CD4-positive, alpha-beta T cell treated with Interleukin-17A for 1 hour (primary cell): ENCODE measurements around the gene UBR1.
"Not testable (repeated sequence)": the region's sequence is repeated elsewhere in the genome, so short reads cannot be mapped to it uniquely, and the experiment has no call there.

Experiments used
- DNase-seq: peaks from one replicate; pipeline ENCODE4 v3.0.0-alpha.2; 2020

Gene UBR1

DNA sequence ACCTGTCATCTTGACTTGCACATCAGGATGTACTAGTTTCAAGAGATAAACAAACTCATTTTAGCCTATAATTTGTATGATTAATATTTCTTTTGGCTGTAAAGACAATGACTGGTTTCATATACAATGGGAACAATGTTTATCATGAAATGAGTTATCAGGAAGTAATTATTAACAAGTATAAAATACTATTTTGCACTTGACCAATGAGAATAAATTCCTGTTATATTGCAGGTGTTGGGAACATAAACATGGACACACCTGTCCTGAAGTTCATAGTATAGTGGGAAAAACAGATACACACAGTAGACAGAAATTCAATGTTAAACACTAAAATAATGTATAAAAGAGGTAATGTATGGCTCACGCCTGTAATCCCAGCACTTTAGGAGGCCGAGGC is 56.9 kb downstream of the UBR1 start:
- DNase-seq, result no peak

DNA sequence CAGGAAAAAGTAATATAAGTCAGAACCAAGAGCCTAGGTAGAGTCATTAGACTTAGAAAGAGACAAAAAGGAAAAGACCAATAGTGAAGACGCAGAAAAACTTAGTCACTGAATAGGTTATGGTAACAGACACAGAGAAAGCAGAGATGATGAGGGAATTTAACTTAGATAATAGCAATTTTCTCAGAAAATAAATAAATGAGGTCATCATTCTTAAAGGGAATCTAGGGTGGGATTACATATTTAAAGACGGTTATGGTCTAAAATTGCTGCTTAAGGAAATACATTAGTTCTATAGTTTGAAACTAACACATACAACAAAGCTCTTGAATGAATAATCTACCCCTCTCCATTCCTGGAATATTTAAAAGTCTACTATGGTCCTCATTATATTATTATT is 59.4 kb downstream of the UBR1 start:
- DNase-seq, result no peak

DNA sequence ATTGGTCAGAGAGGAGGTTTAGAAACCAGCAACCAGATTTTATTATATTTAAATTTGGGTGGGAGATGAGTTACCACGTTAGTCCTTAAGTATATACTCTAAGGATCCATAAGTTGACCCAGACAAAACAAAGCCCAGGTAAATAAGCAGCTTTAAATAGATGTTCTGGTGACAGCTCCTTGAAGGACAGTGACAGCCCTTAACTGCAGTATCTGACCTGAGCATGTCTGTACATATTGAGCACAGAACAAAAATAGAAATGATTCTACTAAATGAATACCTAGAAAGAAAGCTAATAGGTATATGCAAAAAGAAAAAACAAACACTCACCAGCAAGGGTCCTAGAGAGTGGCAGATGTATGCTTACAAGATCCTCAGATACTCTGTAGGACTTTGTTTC is 63.0 kb downstream of the UBR1 start:
- DNase-seq, result no peak

DNA sequence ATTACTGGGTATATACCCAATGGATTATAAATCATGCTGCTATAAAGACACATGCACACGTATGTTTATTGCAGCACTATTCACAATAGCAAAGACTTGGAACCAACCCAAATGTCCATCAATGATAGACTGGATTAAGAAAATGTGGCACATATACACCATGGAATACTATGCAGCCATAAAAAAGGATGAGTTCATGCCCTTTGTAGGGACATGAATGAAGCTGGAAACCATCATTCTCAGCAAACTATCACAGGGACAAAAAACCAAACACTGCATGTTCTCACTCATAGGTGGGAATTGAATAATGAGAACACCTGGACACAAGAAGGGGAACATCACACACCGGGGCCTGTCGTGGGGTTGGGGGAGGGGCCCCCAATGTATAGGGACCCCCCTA is 64.8 kb downstream of the UBR1 start:
- not testable (repeated sequence) for DNase-seq

DNA sequence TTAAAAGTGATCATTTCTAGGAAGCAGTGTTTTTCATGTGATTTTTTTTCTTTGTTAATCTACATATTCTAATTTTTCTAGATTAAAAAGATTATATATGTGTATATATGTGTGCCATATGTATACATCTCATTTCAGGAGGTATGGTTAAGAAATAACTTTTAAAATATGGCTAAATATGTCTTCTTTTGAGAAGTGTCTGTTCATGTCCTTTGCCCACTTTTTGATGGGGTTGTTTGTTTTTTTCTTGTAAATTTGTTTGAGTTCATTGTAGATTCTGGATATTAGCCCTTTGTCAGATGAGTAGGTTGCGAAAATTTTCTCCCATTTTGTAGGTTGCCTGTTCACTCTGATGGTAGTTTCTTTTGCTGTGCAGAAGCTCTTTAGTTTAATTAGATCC is 70.6 kb downstream of the UBR1 start:
- DNase-seq, result not testable (repeated sequence)

DNA sequence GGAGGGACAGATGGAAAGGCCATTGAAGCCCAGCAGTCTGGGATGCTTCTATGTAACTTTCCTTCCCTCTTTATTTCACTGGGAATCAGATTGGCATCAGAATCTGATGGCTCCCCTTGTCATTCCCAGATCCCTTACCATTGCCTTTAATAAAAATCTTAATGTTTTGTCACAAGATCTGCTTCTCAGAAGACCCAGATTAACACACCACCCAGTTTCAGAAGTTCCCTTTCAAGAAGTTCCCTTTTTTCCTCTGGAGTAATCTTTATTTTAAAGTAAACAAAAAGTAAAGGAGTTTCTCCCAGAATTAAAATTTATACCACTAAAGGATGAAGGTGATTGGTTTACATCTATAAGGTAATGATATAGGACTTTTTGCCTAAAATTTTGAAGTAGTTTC is 76.4 kb downstream of the UBR1 start:
- no peak for DNase-seq

DNA sequence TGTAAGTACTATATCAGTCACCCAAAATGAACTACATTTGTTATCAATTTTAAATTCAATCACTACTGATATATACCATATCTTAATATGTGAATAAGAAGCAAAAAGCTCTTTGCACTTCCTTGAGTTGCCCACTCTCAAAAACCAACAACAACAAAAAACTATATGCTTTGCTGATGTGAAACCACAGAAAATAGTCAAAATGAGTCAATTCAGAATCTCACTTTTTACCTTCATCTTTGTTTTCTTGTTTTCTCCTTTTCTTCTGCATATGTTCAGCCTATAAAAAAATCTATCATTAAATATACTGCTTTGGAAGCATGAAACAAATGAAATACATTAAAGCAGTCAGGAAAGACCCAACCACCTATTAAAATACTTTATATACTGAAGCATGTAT is 80.7 kb downstream of the UBR1 start:
- no peak for DNase-seq

DNA sequence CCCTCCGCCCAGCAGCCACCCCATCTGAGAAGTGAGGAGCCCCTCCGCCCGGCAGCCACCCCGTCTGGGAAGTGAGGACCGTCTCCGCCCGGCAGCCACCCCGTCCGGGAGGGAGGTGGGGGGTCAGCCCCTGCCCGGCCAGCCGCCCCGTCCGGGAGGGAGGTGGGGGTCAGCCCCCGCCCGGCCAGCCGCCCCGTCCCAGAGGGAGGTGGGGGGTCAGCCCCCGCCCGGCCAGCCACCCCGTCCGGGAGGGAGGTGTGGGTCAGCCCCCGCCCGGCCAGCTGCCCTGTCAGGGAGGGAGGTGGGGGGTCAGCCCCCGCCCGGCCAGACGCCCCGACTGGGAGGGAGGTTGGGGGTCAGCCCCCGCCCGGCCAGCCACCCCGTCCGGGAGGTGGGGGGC is 91.2 kb downstream of the UBR1 start:
- DNase-seq, result not testable (repeated sequence)

DNA sequence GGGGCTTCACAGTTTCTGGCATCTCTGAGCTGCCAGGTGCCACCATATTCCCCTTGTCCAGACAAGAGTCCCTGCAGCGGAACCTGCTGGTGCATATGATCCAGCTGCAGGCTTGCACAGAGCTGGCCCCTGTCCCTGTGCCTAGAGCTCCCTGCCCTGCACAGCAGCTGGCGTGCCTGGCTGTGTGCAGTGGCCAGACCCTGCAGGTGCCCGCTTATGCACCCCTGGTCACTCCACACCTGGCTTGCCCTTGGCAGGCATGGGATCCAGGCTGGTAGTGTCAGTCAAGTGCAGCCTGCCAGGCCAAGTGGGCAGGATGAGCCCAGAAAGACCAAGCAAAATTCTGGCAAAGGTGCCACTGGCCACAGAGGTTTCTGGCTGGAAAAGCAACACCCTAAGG is 96.6 kb downstream of the UBR1 start:
- DNase-seq, result no peak

DNA sequence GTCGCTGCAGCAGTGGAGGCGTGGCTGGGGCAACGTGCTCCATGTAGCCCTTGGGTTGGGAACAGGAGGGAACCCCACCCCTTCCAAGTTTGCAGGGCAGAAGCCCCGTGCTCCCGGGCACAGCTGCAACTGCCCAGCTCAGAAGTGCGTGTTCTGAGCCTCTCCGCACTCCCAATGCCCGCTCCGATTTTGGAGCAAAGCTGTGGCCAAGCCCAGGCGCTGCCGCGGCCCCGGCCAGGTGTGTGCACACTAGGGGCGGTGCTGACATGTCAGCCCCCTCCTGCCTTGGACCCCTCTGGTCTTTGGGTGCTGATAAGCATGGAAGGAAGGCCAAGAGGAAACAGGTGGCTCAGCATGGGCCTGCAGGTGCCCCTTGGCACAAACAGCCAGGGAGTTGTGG is 97.7 kb downstream of the UBR1 start:
- DNase-seq, result no peak

DNA sequence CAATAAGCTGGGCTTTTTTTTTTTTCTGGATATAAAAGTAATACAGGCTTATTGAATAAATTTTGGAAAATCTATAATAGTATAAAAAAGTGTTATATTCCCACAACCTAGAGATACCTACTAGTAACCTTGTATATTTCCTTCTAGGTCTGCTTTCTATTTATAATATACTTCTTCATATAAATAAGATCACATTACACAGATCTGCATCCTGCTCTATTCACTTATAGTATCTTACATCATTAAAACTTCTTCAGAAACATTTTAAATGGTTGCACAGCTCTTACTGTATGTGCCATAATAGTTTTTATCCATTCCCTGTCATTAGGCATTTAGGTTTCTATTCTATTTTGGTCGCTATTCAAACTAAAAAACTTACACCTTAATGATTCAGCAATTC is 98.3 kb downstream of the UBR1 start:
- DNase-seq, result no peak

DNA sequence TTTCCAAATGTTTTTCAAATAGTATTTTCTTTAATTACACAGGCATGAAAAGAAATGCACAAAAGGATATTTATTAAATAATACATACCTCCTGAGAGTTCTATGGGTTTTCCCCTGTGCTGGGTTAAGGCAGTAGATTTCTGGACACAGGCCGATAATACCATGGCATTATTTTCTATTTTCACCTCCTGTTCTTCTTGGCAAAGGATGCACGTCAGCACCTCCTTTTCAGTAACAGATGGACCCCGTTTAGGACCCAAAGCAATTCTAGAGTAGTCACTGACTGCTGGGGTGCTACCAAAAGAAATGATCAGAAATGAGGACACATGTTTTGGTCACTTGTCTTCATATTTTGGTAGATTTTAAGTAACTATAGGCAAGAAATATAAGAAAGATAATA is 98.8 kb downstream of the UBR1 start:
- DNase-seq, result no peak

DNA sequence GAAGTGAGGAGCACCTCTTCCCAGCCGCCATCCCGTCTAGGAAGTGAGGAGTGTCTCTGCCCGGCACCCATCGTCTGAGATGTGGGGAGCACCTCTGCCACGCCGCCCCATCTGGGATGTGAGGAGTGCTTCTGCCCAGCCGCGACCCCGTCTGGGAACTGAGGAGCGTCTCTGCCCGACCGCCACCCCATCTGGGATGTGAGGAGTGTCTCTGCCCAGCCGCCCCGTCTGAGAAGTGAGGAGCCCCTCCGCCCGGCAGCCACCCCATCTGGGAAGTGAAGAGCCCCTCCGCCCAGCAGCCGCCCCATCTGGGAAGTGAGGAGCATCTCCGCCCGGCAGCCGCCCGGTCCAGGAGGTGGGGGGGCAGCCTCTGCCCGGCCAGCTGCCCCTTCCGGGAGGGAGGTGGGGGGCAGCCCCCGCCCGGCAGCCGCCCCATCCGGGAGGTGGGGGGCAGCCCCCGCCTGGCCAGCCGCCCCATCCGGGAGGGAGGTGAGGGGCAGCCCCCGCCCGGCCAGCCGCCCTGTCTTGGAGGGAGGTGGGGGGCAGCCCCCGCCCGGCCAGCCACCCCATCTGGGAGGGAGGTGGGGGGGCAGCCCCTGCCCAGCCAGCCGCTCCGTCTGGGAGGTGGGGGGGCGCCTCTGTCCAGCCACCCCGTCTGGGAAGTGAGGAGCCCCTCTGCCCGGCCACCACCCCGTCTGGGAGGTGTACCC is 100.8 kb downstream of the UBR1 start:
- not testable (repeated sequence) for DNase-seq

DNA sequence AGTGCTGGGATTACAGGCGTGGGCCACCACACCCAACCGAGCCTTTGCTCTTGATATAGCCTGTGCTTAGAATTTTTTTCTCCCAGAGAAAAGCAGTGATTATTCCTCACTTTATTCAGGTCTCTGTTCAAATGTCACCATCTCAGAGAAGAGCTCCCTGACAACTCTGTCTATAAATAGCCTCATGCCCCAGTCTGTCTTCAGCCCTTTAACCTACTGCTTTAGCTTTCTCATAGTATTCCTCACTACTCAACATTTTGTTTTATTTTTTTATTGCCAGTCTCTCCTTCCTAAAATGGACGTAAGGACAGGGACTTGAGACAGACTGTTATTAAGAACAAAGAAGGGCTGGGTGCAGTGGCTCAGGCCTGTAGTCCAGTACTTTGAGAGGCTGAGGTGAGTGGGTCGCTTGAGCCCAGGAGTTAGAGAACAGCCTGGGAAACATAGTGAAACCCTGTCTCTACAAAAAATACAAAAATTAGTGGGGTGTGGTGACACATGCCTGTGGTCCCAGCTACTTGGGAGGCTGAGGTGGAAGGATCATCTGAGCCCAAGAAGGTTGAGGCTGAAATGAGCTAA is 106.5 kb downstream of the UBR1 start:
- DNase-seq, result no peak

DNA sequence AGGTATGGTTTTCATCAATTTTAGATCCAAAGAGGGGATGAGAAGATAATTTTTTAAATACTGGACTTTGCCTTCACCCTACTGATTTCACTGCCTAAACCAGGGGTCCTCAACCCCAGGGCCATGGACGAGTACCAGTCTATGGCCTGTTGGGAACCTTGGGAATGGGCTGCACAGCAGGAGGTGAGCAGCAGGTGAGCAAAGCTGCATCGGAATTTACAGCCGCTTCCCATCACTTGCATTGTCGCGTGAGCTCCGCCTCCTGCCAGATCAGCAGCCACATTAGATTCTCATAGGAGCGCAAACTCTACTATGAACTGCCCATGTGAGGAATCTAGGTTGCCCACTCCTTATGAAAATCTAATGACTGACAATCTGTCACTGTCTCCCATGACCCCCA is 109.0 kb downstream of the UBR1 start:
- no peak for DNase-seq

DNA sequence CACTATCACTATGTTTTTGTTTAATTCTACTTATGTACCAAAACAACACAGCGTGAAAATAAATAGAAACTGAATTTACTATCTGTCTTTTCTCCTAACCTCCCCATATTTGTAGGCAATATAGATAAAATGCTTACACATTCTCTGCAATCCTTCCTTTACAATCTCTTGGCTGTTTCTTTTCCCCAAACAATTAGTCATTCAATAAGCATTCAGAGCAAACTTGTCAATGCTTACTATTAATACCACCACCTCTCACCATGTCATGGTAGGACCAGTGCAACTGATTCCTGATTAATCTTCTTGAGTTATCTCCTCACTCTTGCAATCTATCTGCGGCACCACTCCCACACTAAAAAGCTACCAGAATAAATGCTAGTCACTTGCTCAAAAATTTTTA is 111.3 kb downstream of the UBR1 start:
- DNase-seq, result no peak

DNA sequence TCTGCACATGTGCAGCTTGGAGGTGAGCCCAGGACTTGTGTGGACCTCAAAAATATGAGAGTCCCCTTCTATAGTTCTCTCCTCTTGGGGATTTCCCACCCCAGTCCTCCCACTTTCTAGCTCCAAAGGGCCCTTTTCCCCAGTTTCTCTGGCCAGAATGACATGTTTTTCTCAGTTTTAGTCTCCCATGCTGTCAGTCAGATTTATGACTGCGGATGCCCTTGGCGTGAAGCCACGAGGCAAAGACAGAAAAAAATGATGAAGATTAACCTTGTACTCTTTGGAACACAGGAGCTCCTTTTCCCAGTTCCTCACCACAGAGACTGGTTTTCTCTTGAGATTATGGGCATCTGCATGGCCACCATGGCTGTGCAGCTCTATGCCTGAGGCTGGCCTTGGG is 113.2 kb downstream of the UBR1 start:
- no peak for DNase-seq

DNA sequence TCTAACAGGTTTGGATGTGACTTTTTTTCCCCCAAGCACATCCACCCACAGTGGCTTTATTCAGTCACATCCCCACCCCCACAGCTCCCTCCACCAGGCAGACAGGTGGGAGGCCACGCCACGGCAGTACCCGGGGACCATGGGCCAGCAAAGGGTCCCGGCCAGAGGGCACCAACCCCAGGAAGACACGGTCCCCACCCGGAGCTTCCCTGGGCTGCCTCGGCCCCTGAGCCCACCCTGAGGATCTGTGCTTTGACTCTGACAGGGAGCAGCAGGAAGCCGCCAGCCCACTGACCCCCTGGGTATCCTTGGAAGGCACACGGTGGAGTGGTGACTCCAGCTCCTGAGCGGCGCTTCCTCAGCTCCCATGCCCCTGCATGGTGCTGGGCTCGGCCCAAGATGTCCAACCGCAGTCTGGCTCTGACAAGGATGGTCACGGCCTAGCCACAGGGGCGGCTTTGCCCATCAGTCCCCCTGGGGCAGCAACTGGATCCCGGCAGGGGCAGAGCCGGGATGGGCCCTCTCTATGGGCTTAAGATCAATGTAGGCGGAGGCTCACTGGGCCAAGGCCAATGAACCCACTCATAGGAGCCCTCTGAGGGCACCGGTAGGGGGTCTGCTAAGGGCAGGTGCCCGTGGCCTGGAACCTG is 119.0 kb downstream of the UBR1 start:
- no peak for DNase-seq

DNA sequence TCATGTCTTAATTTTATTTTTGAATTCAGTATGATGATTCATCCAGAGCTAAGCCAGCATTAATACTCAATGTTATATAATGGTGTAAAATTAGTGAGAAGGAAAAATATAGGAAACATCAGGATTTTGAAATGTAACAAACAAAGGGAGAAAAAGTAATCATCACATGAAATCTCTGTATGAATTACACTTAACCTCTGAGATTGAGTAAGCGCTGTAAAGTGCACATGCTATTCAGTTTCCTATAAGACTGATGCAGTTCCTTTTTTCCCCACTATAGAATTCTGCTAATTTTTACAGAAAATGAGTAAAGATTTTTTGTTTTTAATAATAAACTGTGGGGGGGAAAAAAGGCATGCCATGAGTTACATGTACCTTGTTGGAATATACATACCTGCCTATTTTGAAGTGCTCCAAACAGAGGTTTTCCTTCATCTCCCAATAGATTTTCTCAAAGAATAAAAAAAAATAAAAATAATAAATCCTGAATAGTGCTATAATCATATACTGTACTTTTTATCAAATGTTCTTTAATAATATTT is 121.3 kb downstream of the UBR1 start:
- DNase-seq, result no peak

DNA sequence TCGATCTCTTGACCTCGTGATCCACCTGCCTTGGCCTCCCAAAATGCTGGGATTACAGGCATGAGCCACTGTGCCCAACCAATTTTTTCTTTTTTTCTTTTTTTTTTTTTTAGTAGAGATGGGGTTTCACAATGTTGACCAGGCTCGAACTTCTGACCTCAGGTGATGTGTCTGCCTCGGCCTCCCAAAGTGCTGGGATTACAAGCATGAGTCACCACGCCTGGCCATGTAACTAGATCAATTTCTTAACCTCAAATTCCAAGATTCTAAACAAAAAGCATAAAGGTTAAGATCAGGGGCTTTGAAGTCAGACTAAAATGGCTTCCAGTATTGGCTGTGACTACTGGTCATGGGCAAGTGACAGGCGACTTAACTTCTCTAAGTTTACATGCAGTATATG is 126.7 kb downstream of the UBR1 start:
- DNase-seq, result not testable (repeated sequence)

DNA sequence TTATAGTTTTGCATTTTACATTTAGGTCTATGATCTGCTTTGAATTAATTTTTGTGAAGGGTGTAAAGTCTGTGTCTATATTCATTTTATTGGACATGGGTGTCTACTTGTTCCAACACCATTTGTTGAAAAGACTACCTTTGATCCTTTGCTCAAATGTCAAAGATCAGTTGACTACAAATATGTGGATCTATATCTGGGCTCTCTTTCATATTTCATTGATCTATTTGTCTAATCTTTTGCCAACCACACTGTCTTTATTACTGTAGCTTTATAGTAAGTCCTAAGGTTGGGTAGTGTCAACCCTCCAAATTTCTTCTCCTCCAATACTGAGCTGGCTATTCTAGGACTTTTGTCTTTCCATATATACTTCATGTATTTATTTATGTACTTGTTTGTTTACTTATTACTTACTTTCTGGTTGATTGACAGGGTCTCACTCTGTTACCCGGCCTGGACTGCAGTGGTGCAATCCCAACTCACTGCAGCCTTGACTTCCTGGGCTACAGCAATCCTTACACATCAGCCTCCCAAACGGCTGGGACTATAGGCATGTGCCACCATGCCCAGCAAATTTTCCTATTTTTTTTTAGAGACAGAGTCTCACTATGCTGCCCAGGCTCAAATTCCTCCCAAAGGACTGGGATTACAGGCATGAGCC is 131.5 kb downstream of the UBR1 start:
- no peak for DNase-seq

DNA sequence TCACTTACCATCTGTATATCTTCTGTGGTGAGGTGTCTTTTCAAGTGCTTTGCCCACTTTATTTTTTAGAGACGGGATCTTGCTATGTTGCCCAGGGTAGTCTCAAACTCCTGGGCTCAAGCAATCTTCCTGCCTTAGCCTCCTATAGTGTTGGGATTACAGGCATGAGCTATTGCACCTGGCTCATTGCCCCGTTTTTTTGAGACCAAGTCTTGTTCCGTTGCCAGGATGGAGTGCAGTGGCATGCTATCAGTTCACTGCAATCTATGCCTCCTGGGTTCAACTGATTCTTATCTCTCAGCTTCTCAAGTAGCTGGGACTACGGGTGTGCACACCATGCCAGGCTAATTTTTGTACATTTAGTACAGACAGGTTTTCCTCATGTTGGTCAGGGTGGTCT is 132.7 kb downstream of the UBR1 start:
- no peak for DNase-seq

DNA sequence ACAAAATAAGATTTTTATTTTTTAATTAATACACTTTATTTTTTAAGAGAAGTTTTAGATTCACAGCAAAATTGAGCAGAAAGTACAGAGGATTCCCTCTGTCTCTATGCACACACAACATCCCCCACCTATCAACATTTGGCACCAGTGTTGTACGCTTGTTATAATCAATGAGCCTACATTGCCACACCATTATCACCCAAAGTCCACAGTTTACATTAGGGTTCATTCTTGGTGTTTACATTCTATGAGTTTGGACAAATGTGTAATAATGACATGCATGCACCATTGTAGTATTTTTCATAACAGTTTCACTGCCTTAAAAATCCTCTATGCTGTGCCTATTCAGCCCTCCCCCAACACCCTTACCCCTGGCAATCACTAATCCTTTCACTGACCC is 134.0 kb downstream of the UBR1 start:
- no peak for DNase-seq

DNA sequence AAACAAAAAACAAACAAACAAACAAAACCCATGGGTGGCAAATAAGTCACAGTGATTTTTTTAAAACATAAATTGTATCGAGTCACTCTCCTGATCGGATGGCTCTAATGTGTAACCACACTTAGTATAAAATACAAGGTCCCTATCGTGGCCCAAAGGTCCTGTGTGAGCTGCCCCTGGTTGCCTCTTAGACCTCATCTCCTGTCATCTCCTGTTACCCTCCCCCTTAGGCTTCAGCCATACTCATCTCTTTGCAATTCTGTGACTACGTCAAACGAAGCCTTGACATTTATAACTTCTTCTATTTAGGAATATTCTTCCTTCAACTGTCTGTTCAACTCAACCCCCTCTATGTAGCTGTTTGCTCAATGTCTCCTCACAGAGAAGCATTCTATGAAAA is 141.4 kb downstream of the UBR1 start:
- DNase-seq, result no peak
